Measurements from ENCODE around the gene NFKB2. TPM values are rescaled to one million over a fixed set of nuclear protein-coding genes. Genes with fewer than 3 reads are reported as not detected.
A peak's percentile ranks its signal among the peaks of the same experiment; 100 is the strongest.

NFKB2 gene
- total and polyA plus RNA-seq, 4 donors: 6.4 to 16.6 (median 12.2) TPM

GRCh38 chr10:102438374-102438773 lies 42.9 kb downstream of the NFKB2 start:
- Histone ChIP-seq H3K9me3 (ENCODE audit: control insufficient read depth, insufficient read depth, low read length) (no peaks in the 10 kb centered on the region), H3K27ac (ENCODE audit: low read depth, low read length) (no peak overlapping the region), H3K4me1 (ENCODE audit: control insufficient read depth, insufficient read depth, low read length) (peaks cover 14% of the 10 kb centered on the region), H3K4me3 (ENCODE audit: low read depth, low read length) (no peak overlapping the region), H3K36me3 (ENCODE audit: control insufficient read depth, insufficient read depth, low read length) (no peaks in the 10 kb centered on the region), H3K27me3 (ENCODE audit: control insufficient read depth, insufficient read depth, low read length) (peaks cover 21% of the 10 kb centered on the region)
- DNase-seq (ENCODE audit: low read depth in 4 of 6, low spot score in 6 of 6): no peak
- WGBS (ENCODE audit: insufficient coverage): no CpG with 5 or more reads among the region's 1 CpG

GRCh38 chr10:102444851-102445250 lies 49.3 kb downstream of the NFKB2 start:
- no CpG with 5 or more reads among the region's 2 CpGs for WGBS (ENCODE audit: insufficient coverage)
- H3K27me3 ChIP-seq (ENCODE audit: control insufficient read depth, insufficient read depth, low read length): no peaks in the 10 kb centered on the region
- no peaks in the 10 kb centered on the region for H3K36me3 ChIP-seq (ENCODE audit: control insufficient read depth, insufficient read depth, low read length)
- H3K4me3 ChIP-seq (ENCODE audit: low read depth, low read length): no peak overlapping the region
- no peak for DNase-seq (ENCODE audit: low read depth in 4 of 6, low spot score in 6 of 6)
- peaks cover 8% of the 10 kb centered on the region for H3K4me1 ChIP-seq (ENCODE audit: control insufficient read depth, insufficient read depth, low read length)
- no peaks in the 10 kb centered on the region for H3K9me3 ChIP-seq (ENCODE audit: control insufficient read depth, insufficient read depth, low read length)
- H3K27ac ChIP-seq (ENCODE audit: low read depth, low read length): no peak overlapping the region

- peak in 2 of 6 donors; percentile 69 to 94 for DNase-seq (ENCODE audit: low read depth in 4 of 6, low spot score in 6 of 6)
- WGBS (ENCODE audit: insufficient coverage): 0% methylated on average over 15 of the region's 30 CpGs
- H3K9me3 ChIP-seq (ENCODE audit: control insufficient read depth, insufficient read depth, low read length): no peaks in the 10 kb centered on the region
- peaks cover 19% of the 10 kb centered on the region for H3K4me1 ChIP-seq (ENCODE audit: control insufficient read depth, insufficient read depth, low read length)
- H3K27me3 ChIP-seq (ENCODE audit: control insufficient read depth, insufficient read depth, low read length): no peaks in the 10 kb centered on the region
- H3K27ac ChIP-seq (ENCODE audit: low read depth, low read length): peak overlapping the region; percentile 64
- peak overlapping the region; percentile 71 for H3K4me3 ChIP-seq (ENCODE audit: low read depth, low read length)
- peaks cover 11% of the 10 kb centered on the region for H3K36me3 ChIP-seq (ENCODE audit: control insufficient read depth, insufficient read depth, low read length)
These were observed 54.0 kb downstream of the NFKB2 start for GRCh38 chr10:102449321-102450123.

GRCh38 chr10:102450124-102450373 lies 54.5 kb downstream of the NFKB2 start:
- peak overlapping the region; percentile 71 for H3K4me3 ChIP-seq (ENCODE audit: low read depth, low read length)
- H3K27me3 ChIP-seq (ENCODE audit: control insufficient read depth, insufficient read depth, low read length): no peaks in the 10 kb centered on the region
- no peaks in the 10 kb centered on the region for H3K9me3 ChIP-seq (ENCODE audit: control insufficient read depth, insufficient read depth, low read length)
- H3K4me1 ChIP-seq (ENCODE audit: control insufficient read depth, insufficient read depth, low read length): peaks cover 19% of the 10 kb centered on the region
- no peak for DNase-seq (ENCODE audit: low read depth in 4 of 6, low spot score in 6 of 6)
- H3K36me3 ChIP-seq (ENCODE audit: control insufficient read depth, insufficient read depth, low read length): peaks cover 11% of the 10 kb centered on the region
- H3K27ac ChIP-seq (ENCODE audit: low read depth, low read length): peak overlapping the region; percentile 64
- WGBS (ENCODE audit: insufficient coverage): 0% methylated on average over 11 of the region's 11 CpGs

- peaks cover 19% of the 10 kb centered on the region for H3K4me1 ChIP-seq (ENCODE audit: control insufficient read depth, insufficient read depth, low read length)
- H3K27me3 ChIP-seq (ENCODE audit: control insufficient read depth, insufficient read depth, low read length): no peaks in the 10 kb centered on the region
- H3K36me3 ChIP-seq (ENCODE audit: control insufficient read depth, insufficient read depth, low read length): peaks cover 14% of the 10 kb centered on the region
- WGBS (ENCODE audit: insufficient coverage): under 1% methylated on average over 104 of the region's 104 CpGs
- H3K4me3 ChIP-seq (ENCODE audit: low read depth, low read length): peak overlapping the region; percentile 71
- peak in 5 of 6 donors; percentile 70 to 96 (median 84) for DNase-seq (ENCODE audit: low read depth in 4 of 6, low spot score in 6 of 6)
- peak overlapping the region; percentile 64 for H3K27ac ChIP-seq (ENCODE audit: low read depth, low read length)
- no peaks in the 10 kb centered on the region for H3K9me3 ChIP-seq (ENCODE audit: control insufficient read depth, insufficient read depth, low read length)
These were observed 55.0 kb downstream of the NFKB2 start for GRCh38 chr10:102450374-102451104.

GRCh38 chr10:102451105-102451969 lies 55.8 kb downstream of the NFKB2 start, which contains the start of gene C10orf95:
Gene C10orf95 (minus strand): TSS chr10:102451543. CDS start chr10:102451093, 450 bp downstream.
- peak in 1 of 6 donors; percentile 44 for DNase-seq (ENCODE audit: low read depth in 4 of 6, low spot score in 6 of 6)
- Histone ChIP-seq H3K36me3 (ENCODE audit: control insufficient read depth, insufficient read depth, low read length) (peaks cover 14% of the 10 kb centered on the region), H3K4me1 (ENCODE audit: control insufficient read depth, insufficient read depth, low read length) (peaks cover 19% of the 10 kb centered on the region), H3K9me3 (ENCODE audit: control insufficient read depth, insufficient read depth, low read length) (no peaks in the 10 kb centered on the region), H3K27me3 (ENCODE audit: control insufficient read depth, insufficient read depth, low read length) (no peaks in the 10 kb centered on the region), H3K4me3 (ENCODE audit: low read depth, low read length) (peak within 1 kb of the TSS; percentile 71), H3K27ac (ENCODE audit: low read depth, low read length) (peak within 1 kb of the TSS; percentile 2)
- WGBS (ENCODE audit: insufficient coverage): 14% methylated on average over 22 of the region's 28 CpGs

Small RNA genes lying within 50 kb of the gene (small RNA-seq; reads per million reads assigned to genes)
- gene MIR146B (ENCODE audit: low replicate concordance): 1,694 reads per million, percentile 100 among the genes with 10 or more reads in this experiment

Other genes starting within 250 kb of the NFKB2 start
- 10 to 100 TPM; 36.1 to 45.3 TPM for gene NOLC1, start 243.3 kb upstream of the NFKB2 start, total RNA-seq
- 100 to 1,000 TPM in 1 of 2 donors, 10 to 100 TPM in 1; 92.0 to 103 TPM for gene NOLC1, start 243.3 kb upstream of the NFKB2 start, polyA plus RNA-seq (ENCODE audit: insufficient read length in 2 of 2)
- gene ELOVL3, start 169.4 kb upstream of the NFKB2 start, total RNA-seq: under 1 TPM; 0.40 to 0.50 TPM
- under 1 TPM in 1 of 2 donors, not detected in 1; 0.42 TPM for gene ELOVL3, start 169.4 kb upstream of the NFKB2 start, polyA plus RNA-seq (ENCODE audit: insufficient read length in 2 of 2)
- 1 to 10 TPM in 1 of 2 donors, not detected in 1; 1.6 TPM for gene PITX3, start 154.2 kb upstream of the NFKB2 start, total RNA-seq
- gene PITX3, start 154.2 kb upstream of the NFKB2 start, polyA plus RNA-seq (ENCODE audit: insufficient read length in 2 of 2): under 1 TPM; 0.14 to 0.22 TPM
- 10 to 100 TPM; 29.0 to 35.5 TPM for gene GBF1, start 150.2 kb upstream of the NFKB2 start, total RNA-seq
- 10 to 100 TPM; 59.1 to 60.4 TPM for gene GBF1, start 150.2 kb upstream of the NFKB2 start, polyA plus RNA-seq (ENCODE audit: insufficient read length in 2 of 2)
- 10 to 100 TPM; 32.7 to 39.6 TPM for gene PSD, start 23.1 kb downstream of the NFKB2 start, total RNA-seq
- 100 to 1,000 TPM; 132 to 151 TPM for gene PSD, start 23.1 kb downstream of the NFKB2 start, polyA plus RNA-seq (ENCODE audit: insufficient read length in 2 of 2)
- gene FBXL15, start 25.1 kb downstream of the NFKB2 start, total RNA-seq: 10 to 100 TPM; 10.0 to 14.7 TPM
- gene FBXL15, start 25.1 kb downstream of the NFKB2 start, polyA plus RNA-seq (ENCODE audit: insufficient read length in 2 of 2): 10 to 100 TPM; 33.9 to 35.2 TPM
- 100 to 1,000 TPM in 1 of 2 donors, 10 to 100 TPM in 1; 87.2 to 120 TPM for gene CUEDC2, start 36.9 kb downstream of the NFKB2 start, total RNA-seq
- gene CUEDC2, start 36.9 kb downstream of the NFKB2 start, polyA plus RNA-seq (ENCODE audit: insufficient read length in 2 of 2): 100 to 1,000 TPM; 154 to 168 TPM
- under 1 TPM in 1 of 2 donors, not detected in 1; 0.28 TPM for gene C10orf95, start 55.8 kb downstream of the NFKB2 start, total RNA-seq
- gene C10orf95, start 55.8 kb downstream of the NFKB2 start, polyA plus RNA-seq (ENCODE audit: insufficient read length in 2 of 2): 1 to 10 TPM in 1 of 2 donors, under 1 TPM in 1; 0.95 to 1.7 TPM
- 100 to 1,000 TPM; 113 to 134 TPM for gene ACTR1A, start 107.0 kb downstream of the NFKB2 start, total RNA-seq
- 100 to 1,000 TPM; 175 to 177 TPM for gene ACTR1A, start 107.0 kb downstream of the NFKB2 start, polyA plus RNA-seq (ENCODE audit: insufficient read length in 2 of 2)
- 10 to 100 TPM in 1 of 2 donors, 1 to 10 TPM in 1; 6.8 to 11.0 TPM for gene SUFU, start 108.3 kb downstream of the NFKB2 start, total RNA-seq
- 10 to 100 TPM; 24.8 to 27.0 TPM for gene SUFU, start 108.3 kb downstream of the NFKB2 start, polyA plus RNA-seq (ENCODE audit: insufficient read length in 2 of 2)
- 10 to 100 TPM; 42.2 to 59.8 TPM for gene TRIM8, start 248.8 kb downstream of the NFKB2 start, total RNA-seq
- gene TRIM8, start 248.8 kb downstream of the NFKB2 start, polyA plus RNA-seq (ENCODE audit: insufficient read length in 2 of 2): 100 to 1,000 TPM; 144 to 156 TPM

Measured in spinal cord (tissue), 10 donors.